ENCODE measurements around the gene GGNBP2. TPM values are rescaled to one million over a fixed set of nuclear protein-coding genes. Genes with fewer than 3 reads are reported as not detected.

Gene GGNBP2
- total RNA-seq, 1 donor from 2014 or later, result 94.3 TPM

- FAIRE-seq (no peak), DNase-seq (ENCODE audit: low read depth) (no peak)
- no peaks in the 10 kb centered on the region for H3K27me3 ChIP-seq (ENCODE audit: control insufficient read depth, insufficient read depth, low read length)
- peaks cover 54% of the 10 kb centered on the region for H3K36me3 ChIP-seq (ENCODE audit: control insufficient read depth, insufficient read depth, low read length)
- no peak for TF ChIP-seq CTCF (IDR thresholded peaks at IDR 0.05; ENCODE audit: insufficient read depth, low read length, severe bottlenecking)
- H3K4me3 ChIP-seq (ENCODE audit: low read depth, low read length), result no peak overlapping the region
Measured at GRCh38 chr17:36511216-36511615, 33.5 kb upstream of the GGNBP2 start.

GRCh38 chr17:36512641-36513040 lies 32.1 kb upstream of the GGNBP2 start:
- peaks cover 42% of the 10 kb centered on the region for H3K36me3 ChIP-seq (ENCODE audit: control insufficient read depth, insufficient read depth, low read length)
- TF ChIP-seq CTCF (IDR thresholded peaks at IDR 0.05; ENCODE audit: insufficient read depth, low read length, severe bottlenecking), result no peak
- no peak for FAIRE-seq
- no peak overlapping the region for H3K4me3 ChIP-seq (ENCODE audit: low read depth, low read length)
- no peak for DNase-seq (ENCODE audit: low read depth)
- H3K27me3 ChIP-seq (ENCODE audit: control insufficient read depth, insufficient read depth, low read length), result no peaks in the 10 kb centered on the region

- FAIRE-seq (no peak), DNase-seq (ENCODE audit: low read depth) (no peak)
- Histone ChIP-seq H3K36me3 (ENCODE audit: control insufficient read depth, insufficient read depth, low read length) (peaks cover 32% of the 10 kb centered on the region), H3K4me3 (ENCODE audit: low read depth, low read length) (no peak overlapping the region), H3K27me3 (ENCODE audit: control insufficient read depth, insufficient read depth, low read length) (no peaks in the 10 kb centered on the region)
- TF ChIP-seq CTCF (IDR thresholded peaks at IDR 0.05; ENCODE audit: insufficient read depth, low read length, severe bottlenecking), result no peak
Measured at GRCh38 chr17:36514856-36515255, 29.9 kb upstream of the GGNBP2 start.

GRCh38 chr17:36515837-36516236 lies 28.9 kb upstream of the GGNBP2 start:
- Histone ChIP-seq H3K27me3 (ENCODE audit: control insufficient read depth, insufficient read depth, low read length) (no peaks in the 10 kb centered on the region), H3K36me3 (ENCODE audit: control insufficient read depth, insufficient read depth, low read length) (peaks cover 24% of the 10 kb centered on the region), H3K4me3 (ENCODE audit: low read depth, low read length) (no peak overlapping the region)
- DNase-seq (ENCODE audit: low read depth), result no peak
- FAIRE-seq, result no peak
- no peak for TF ChIP-seq CTCF (IDR thresholded peaks at IDR 0.05; ENCODE audit: insufficient read depth, low read length, severe bottlenecking)

GRCh38 chr17:36523113-36523512 lies 21.6 kb upstream of the GGNBP2 start:
- FAIRE-seq (no peak), DNase-seq (ENCODE audit: low read depth) (no peak)
- peaks cover 23% of the 10 kb centered on the region for H3K36me3 ChIP-seq (ENCODE audit: control insufficient read depth, insufficient read depth, low read length)
- TF ChIP-seq CTCF (IDR thresholded peaks at IDR 0.05; ENCODE audit: insufficient read depth, low read length, severe bottlenecking), result no peak
- H3K27me3 ChIP-seq (ENCODE audit: control insufficient read depth, insufficient read depth, low read length), result no peaks in the 10 kb centered on the region
- no peak overlapping the region for H3K4me3 ChIP-seq (ENCODE audit: low read depth, low read length)

GRCh38 chr17:36524428-36524876 lies 20.3 kb upstream of the GGNBP2 start:
- FAIRE-seq (no peak), DNase-seq (ENCODE audit: low read depth) (peak; percentile 78)
- Histone ChIP-seq H3K4me3 (ENCODE audit: low read depth, low read length) (no peak overlapping the region), H3K27me3 (ENCODE audit: control insufficient read depth, insufficient read depth, low read length) (no peaks in the 10 kb centered on the region), H3K36me3 (ENCODE audit: control insufficient read depth, insufficient read depth, low read length) (peaks cover 23% of the 10 kb centered on the region)
- no peak for TF ChIP-seq CTCF (IDR thresholded peaks at IDR 0.05; ENCODE audit: insufficient read depth, low read length, severe bottlenecking)

Measured in bronchial epithelial cell (primary cell).